GM12875 (cell line): ENCODE data around the gene PRPS2.

ENCODE experiments used
- H3K4me3 ChIP-seq: one replicate; pipeline ENCODE4 v1.5.1; 2011; ENCODE audit warnings: low read depth, low read length, control low read depth
- CTCF ChIP-seq: IDR thresholded peaks from 2 replicates; pipeline ENCODE4 v1.5.1; 2011; ENCODE audit warnings: low read depth, mild to moderate bottlenecking, control low read depth, inconsistent platforms, low read length, moderate library complexity, borderline replicate concordance; ENCODE audit not compliant: insufficient read depth

PRPS2 gene

GRCh38 chrX:12825801-12826200, 34.6 kb downstream of the PRPS2 start:
- TF ChIP-seq CTCF = no peak

GRCh38 chrX:12843061-12843667, 52.0 kb downstream of the PRPS2 start:
- no peak overlapping the region for H3K4me3 ChIP-seq
- TF ChIP-seq CTCF = no peak

More at GRCh38 chrX:12825801-12826200, 34.6 kb downstream of the PRPS2 start:
- H3K4me3 ChIP-seq = no peak overlapping the region

GRCh38 chrX:12843668-12844279, 52.6 kb downstream of the PRPS2 start:
- H3K4me3 ChIP-seq = no peak overlapping the region
- TF ChIP-seq CTCF = no peak

- no peak for TF ChIP-seq CTCF
- H3K4me3 ChIP-seq = no peak overlapping the region
These were observed 53.1 kb downstream of the PRPS2 start for GRCh38 chrX:12844319-12844718.

GRCh38 chrX:12865359-12865758, 74.1 kb downstream of the PRPS2 start:
- TF ChIP-seq CTCF = no peak
- no peak overlapping the region for H3K4me3 ChIP-seq

- peak within 1 kb of the TSS; percentile 46 for H3K4me3 ChIP-seq
These were observed 75.5 kb downstream of the PRPS2 start, which contains the start of gene TLR7 for GRCh38 chrX:12866451-12867377. TLR7 (plus strand) TSS chrX:12867072; CDS start chrX:12867579, 507 bp downstream.

More at GRCh38 chrX:12866451-12867377, 75.5 kb downstream of the PRPS2 start, which contains the start of gene TLR7:
- TF ChIP-seq CTCF = no peak
